Fibroblast of lung (primary cell): ENCODE measurements around the gene PPP1R18. TPM values are rescaled to one million over a fixed set of nuclear protein-coding genes. Genes with fewer than 3 reads are reported as not detected.
A peak's percentile ranks its signal among the peaks of the same experiment; 100 is the strongest.
"Not testable (repeated sequence)": the region's sequence is repeated elsewhere in the genome, so short reads cannot be mapped to it uniquely, and the experiment has no call there.

Experiments
- DNase-seq, 2 donors: peaks; one replicate each; pipeline versions ENCODE4 v3.0.0 to v3.0.0-alpha.2; 2010; ENCODE audit warnings: low read depth in 2 of 2
- H2AFZ ChIP-seq: 2 replicates; pipeline ENCODE4 v1.5.1; 2012; ENCODE audit warnings: low read length, control low read depth, inconsistent platforms
- H3K27ac ChIP-seq: 2 replicates; pipeline ENCODE4 v1.5.1; 2011; ENCODE audit warnings: low read length, control low read depth; ENCODE audit not compliant: insufficient read depth
- H3K27me3 ChIP-seq: 2 replicates; pipeline ENCODE4 v1.5.1; 2011; ENCODE audit warnings: mild to moderate bottlenecking, low read length; ENCODE audit not compliant: control insufficient read depth, insufficient read depth
- H3K36me3 ChIP-seq: 2 replicates; pipeline ENCODE4 v1.5.1; 2011; ENCODE audit warnings: low read length; ENCODE audit not compliant: control insufficient read depth, insufficient read depth
- H3K4me1 ChIP-seq: 2 replicates; pipeline ENCODE4 v1.5.1; 2011; ENCODE audit warnings: low read length; ENCODE audit not compliant: control insufficient read depth, insufficient read depth; ENCODE audit errors: extremely low read depth
- H3K4me2 ChIP-seq: 2 replicates; pipeline ENCODE4 v1.5.1; 2011; ENCODE audit warnings: low read length, control low read depth; ENCODE audit not compliant: insufficient read depth; ENCODE audit errors: extremely low read depth
- H3K4me3 ChIP-seq, 4 experiments: fragments of 200-600 bp in 1 of 4; sonication (generic) in 1 of 4; replicated peaks in 1 of 4; 2 replicates each; pipeline ENCODE4 v1.5.1; 2011 to 2016; ENCODE audit warnings: low read length in 4 of 4, low read depth in 3 of 4, mild to moderate bottlenecking in 3 of 4, control low read depth in 2 of 4, inconsistent platforms in 1 of 4, mixed read lengths in 1 of 4; ENCODE audit not compliant: insufficient read depth in 1 of 4; ENCODE audit errors: control extremely low read depth in 1 of 4
- H3K79me2 ChIP-seq: 2 replicates; pipeline ENCODE4 v1.5.1; 2012; ENCODE audit warnings: mild to moderate bottlenecking, low read length, inconsistent platforms; ENCODE audit not compliant: control insufficient read depth, insufficient read depth
- H3K9ac ChIP-seq: 2 replicates; pipeline ENCODE4 v1.5.1; 2011; ENCODE audit warnings: mild to moderate bottlenecking, low read length, control low read depth; ENCODE audit not compliant: insufficient read depth
- H3K9me3 ChIP-seq: 2 replicates; pipeline ENCODE4 v1.5.1; 2012; ENCODE audit warnings: low read depth, low read length; ENCODE audit not compliant: control insufficient read depth, insufficient read depth
- H4K20me1 ChIP-seq: 2 replicates; pipeline ENCODE4 v1.5.1; 2011; ENCODE audit warnings: low read length; ENCODE audit not compliant: control insufficient read depth, insufficient read depth; ENCODE audit errors: extremely low read depth
- EZH2 ChIP-seq: IDR thresholded peaks from 2 replicates; pipeline ENCODE4 v1.5.1; 2012; ENCODE audit warnings: low read length, control low read depth, mild to moderate bottlenecking; ENCODE audit errors: missing control alignments
- polyA plus RNA-seq, 2 donors: library from polyadenylated mRNA; depleted of rRNA in 1 of 2; stranded (reverse) in 1 of 2; unstranded in 1 of 2; fragments of >200 nt; gene quantifications; 2 replicates each; pipeline ENCODE4 v1.2.1, GENCODE V29; 2011 to 2012; ENCODE audit warnings: missing spikeins in 1 of 2
- total RNA-seq: library from RNA; depleted of rRNA; stranded (reverse); fragments of >200 nt; gene quantifications from 2 replicates; pipeline ENCODE4 v1.2.1, GENCODE V29; 2014
- TF ChIP-seq, protein P1 (sequence below), 2 donors: IDR thresholded peaks in 1 of 2; conservative IDR thresholded peaks in 1 of 2; 1 replicate in 1 of 2; 2 replicates in 1 of 2; pipeline ENCODE4 v1.5.1; 2011 to 2012; ENCODE audit warnings: low read length in 2 of 2, control low read depth in 1 of 2, inconsistent platforms in 1 of 2, low read depth in 1 of 2, mild to moderate bottlenecking in 1 of 2

The PPP1R18 gene
- total and polyA plus RNA-seq, 2 donors (not counting 1 experiment from before 2014, with no cell fraction given) = 63.4 to 92.6 TPM

DNA sequence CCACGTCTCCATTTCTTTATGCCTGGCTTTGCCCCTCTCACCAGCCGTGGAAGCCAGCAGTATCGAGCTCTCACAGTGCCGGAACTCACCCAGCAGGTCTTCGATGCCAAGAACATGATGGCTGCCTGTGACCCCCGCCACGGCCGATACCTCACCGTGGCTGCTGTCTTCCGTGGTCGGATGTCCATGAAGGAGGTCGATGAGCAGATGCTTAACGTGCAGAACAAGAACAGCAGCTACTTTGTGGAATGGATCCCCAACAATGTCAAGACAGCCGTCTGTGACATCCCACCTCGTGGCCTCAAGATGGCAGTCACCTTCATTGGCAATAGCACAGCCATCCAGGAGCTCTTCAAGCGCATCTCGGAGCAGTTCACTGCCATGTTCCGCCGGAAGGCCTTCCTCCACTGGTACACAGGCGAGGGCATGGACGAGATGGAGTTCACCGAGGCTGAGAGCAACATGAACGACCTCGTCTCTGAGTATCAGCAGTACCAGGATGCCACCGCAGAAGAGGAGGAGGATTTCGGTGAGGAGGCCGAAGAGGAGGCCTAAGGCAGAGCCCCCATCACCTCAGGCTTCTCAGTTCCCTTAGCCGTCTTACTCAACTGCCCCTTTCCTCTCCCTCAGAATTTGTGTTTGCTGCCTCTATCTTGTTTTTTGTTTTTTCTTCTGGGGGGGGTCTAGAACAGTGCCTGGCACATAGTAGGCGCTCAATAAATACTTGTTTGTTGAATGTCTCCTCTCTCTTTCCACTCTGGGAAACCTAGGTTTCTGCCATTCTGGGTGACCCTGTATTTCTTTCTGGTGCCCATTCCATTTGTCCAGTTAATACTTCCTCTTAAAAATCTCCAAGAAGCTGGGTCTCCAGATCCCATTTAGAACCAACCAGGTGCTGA, 37.6 kb upstream of the PPP1R18 start:
- not testable (repeated sequence) for H2AFZ ChIP-seq, H3K9me3 ChIP-seq, DNase-seq, H4K20me1 ChIP-seq, H3K27me3 ChIP-seq, H3K9ac ChIP-seq
- Histone ChIP-seq H3K4me3 (peak overlapping the region in 3 of 4 experiments; percentile 9 to 21 (median 19)), H3K4me2 (peak overlapping the region; percentile 72), H3K4me1 (peaks cover 15% of the 10 kb centered on the region), H3K27ac (peak overlapping the region; percentile 13), H3K79me2 (peaks cover 57% of the 10 kb centered on the region), H3K36me3 (peaks cover 14% of the 10 kb centered on the region)
- TF ChIP-seq, protein P1, sequence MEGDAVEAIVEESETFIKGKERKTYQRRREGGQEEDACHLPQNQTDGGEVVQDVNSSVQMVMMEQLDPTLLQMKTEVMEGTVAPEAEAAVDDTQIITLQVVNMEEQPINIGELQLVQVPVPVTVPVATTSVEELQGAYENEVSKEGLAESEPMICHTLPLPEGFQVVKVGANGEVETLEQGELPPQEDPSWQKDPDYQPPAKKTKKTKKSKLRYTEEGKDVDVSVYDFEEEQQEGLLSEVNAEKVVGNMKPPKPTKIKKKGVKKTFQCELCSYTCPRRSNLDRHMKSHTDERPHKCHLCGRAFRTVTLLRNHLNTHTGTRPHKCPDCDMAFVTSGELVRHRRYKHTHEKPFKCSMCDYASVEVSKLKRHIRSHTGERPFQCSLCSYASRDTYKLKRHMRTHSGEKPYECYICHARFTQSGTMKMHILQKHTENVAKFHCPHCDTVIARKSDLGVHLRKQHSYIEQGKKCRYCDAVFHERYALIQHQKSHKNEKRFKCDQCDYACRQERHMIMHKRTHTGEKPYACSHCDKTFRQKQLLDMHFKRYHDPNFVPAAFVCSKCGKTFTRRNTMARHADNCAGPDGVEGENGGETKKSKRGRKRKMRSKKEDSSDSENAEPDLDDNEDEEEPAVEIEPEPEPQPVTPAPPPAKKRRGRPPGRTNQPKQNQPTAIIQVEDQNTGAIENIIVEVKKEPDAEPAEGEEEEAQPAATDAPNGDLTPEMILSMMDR (conservative IDR thresholded peaks at IDR 0.05 in 1 of 2, IDR thresholded peaks at IDR 0.05 in 1 of 2; ENCODE audit: low read depth in 1 of 2, low read length in 2 of 2) = peak in 1 of 2 donors; percentile 2

DNA sequence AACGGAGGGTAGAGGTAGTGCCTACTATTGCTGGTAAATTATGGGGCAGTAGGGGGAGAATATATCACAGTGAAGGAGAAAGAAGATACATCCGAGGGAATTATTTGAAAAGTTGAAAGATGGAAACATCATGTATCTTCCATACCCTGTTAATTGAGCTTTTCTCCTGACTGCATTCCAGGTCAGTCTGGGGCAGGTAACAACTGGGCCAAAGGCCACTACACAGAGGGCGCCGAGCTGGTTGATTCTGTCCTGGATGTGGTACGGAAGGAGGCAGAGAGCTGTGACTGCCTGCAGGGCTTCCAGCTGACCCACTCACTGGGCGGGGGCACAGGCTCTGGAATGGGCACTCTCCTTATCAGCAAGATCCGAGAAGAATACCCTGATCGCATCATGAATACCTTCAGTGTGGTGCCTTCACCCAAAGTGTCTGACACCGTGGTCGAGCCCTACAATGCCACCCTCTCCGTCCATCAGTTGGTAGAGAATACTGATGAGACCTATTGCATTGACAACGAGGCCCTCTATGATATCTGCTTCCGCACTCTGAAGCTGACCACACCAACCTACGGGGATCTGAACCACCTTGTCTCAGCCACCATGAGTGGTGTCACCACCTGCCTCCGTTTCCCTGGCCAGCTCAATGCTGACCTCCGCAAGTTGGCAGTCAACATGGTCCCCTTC, 36.9 kb upstream of the PPP1R18 start:
- H3K27me3 ChIP-seq, H3K9me3 ChIP-seq, DNase-seq, H4K20me1 ChIP-seq, H2AFZ ChIP-seq: not testable (repeated sequence)
- Histone ChIP-seq H3K9ac (peak overlapping the region; percentile 39), H3K4me3 (peak overlapping the region; percentile 73 to 97 (median 76)), H3K4me2 (peak overlapping the region; percentile 92), H3K79me2 (peaks cover 65% of the 10 kb centered on the region), H3K27ac (peak overlapping the region; percentile 92), H3K4me1 (peaks cover 15% of the 10 kb centered on the region), H3K36me3 (peaks cover 14% of the 10 kb centered on the region)

DNA sequence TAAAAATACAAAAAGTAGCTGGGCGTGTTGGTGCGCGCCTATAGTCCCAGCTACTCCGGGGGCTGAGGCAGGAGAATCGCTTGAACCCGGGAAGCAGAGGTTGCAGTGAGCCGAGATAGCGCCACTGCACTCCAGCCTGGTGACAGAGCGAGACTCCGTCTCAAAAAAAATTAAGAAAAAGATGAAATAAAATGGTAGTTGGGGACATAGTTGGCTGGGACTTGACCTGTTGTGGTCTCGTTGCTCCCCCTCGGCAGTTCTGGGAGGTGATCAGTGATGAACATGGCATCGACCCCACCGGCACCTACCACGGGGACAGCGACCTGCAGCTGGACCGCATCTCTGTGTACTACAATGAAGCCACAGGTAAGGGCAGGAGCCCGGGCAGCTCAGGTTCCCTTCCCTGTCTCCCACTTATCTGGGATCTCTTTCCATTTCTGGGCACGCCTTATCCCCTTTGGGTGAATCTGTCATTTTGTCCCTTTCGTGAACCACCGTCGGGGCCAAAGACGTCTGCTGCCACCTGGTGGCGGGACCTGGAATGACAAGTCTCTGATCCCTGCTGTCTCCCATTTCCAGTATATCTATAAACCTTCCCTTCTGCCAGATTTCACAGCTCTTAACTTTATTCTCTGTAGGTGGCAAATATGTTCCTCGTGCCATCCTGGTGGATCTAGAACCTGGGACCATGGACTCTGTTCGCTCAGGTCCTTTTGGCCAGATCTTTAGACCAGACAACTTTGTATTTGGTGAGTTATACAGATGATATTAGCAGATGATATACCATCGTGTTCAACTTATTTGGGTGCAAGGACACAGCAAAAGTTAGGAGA, 36.1 kb upstream of the PPP1R18 start:
- peak overlapping the region; percentile 92 for H3K4me2 ChIP-seq
- H2AFZ ChIP-seq = no peak overlapping the region
- peak overlapping the region; percentile 96 for H3K9ac ChIP-seq
- peak overlapping the region; percentile 92 for H3K27ac ChIP-seq
- peak; percentile 57 to 77 for DNase-seq
- peaks cover 14% of the 10 kb centered on the region for H3K36me3 ChIP-seq
- no peaks in the 10 kb centered on the region for H3K27me3 ChIP-seq
- peaks cover 5% of the 10 kb centered on the region for H4K20me1 ChIP-seq
- peak overlapping the region; percentile 73 to 97 (median 76) for H3K4me3 ChIP-seq
- H3K4me1 ChIP-seq = peaks cover 15% of the 10 kb centered on the region
- H3K79me2 ChIP-seq = peaks cover 66% of the 10 kb centered on the region
- TF ChIP-seq, protein P1 (conservative IDR thresholded peaks at IDR 0.05 in 1 of 2, IDR thresholded peaks at IDR 0.05 in 1 of 2; ENCODE audit: low read depth in 1 of 2, low read length in 2 of 2) = peak; percentile 89
- TF ChIP-seq EZH2 = no peak
- no peaks in the 10 kb centered on the region for H3K9me3 ChIP-seq

DNA sequence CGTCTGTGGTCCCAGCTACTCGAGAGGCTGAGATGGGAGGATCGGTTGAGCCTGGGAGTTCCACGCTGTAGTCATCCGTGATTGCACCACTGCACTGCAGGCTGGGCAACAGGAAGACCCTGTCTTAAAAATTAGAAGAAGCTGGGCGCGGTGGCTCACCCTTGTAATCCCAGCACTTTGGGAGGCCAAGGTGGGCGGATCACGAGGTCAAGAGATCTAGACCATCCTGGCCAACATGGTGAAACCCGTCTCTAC, 35.5 kb upstream of the PPP1R18 start:
- not testable (repeated sequence) for H4K20me1 ChIP-seq, H3K27me3 ChIP-seq, H3K9me3 ChIP-seq, H2AFZ ChIP-seq
- peak overlapping the region; percentile 92 for H3K27ac ChIP-seq
- H3K36me3 ChIP-seq = peaks cover 14% of the 10 kb centered on the region
- H3K79me2 ChIP-seq = peaks cover 66% of the 10 kb centered on the region
- peak overlapping the region; percentile 73 to 97 (median 76) for H3K4me3 ChIP-seq
- peak overlapping the region; percentile 92 for H3K4me2 ChIP-seq
- H3K9ac ChIP-seq = peak overlapping the region; percentile 96
- DNase-seq = peak in 1 of 2 donors; percentile 56
- peaks cover 15% of the 10 kb centered on the region for H3K4me1 ChIP-seq
